NCI-H2196 (cell line): ENCODE measurements around the gene PRDM10.
"Not testable (repeated sequence)": the region's sequence is repeated elsewhere in the genome, so short reads cannot be mapped to it uniquely, and the experiment has no call there.

Experiments
- DNase-seq: peaks from one replicate; lab custom pipeline; 2025; ENCODE audit not compliant: unreplicated experiment; lab: John Stamatoyannopoulos, UW

PRDM10 gene

GRCh38 chr11:130002352-130002845 lies at the start of gene PRDM10:
TSS of gene PRDM10 (minus strand) at chr11:130002835. CDS start at chr11:129960964, 41,871 bp downstream.
- DNase-seq: peak; percentile 89

GRCh38 chr11:130051082-130051481 lies 48.4 kb upstream of the PRDM10 start:
- DNase-seq: no peak

GRCh38 chr11:130050257-130050656 lies 47.6 kb upstream of the PRDM10 start:
- peak; percentile 38 for DNase-seq

- DNase-seq: no peak
These were observed 46.7 kb upstream of the PRDM10 start for GRCh38 chr11:130049328-130049771.

- DNase-seq: no peak
These were observed 44.5 kb upstream of the PRDM10 start for GRCh38 chr11:130047141-130047540.

GRCh38 chr11:130043575-130043974 lies 40.9 kb upstream of the PRDM10 start:
- no peak for DNase-seq

GRCh38 chr11:130042093-130042591 lies 39.5 kb upstream of the PRDM10 start:
- peak; percentile 45 for DNase-seq

- DNase-seq: no peak
These were observed 37.8 kb upstream of the PRDM10 start for GRCh38 chr11:130040281-130040940.

- DNase-seq: no peak
These were observed 35.4 kb upstream of the PRDM10 start for GRCh38 chr11:130037881-130038585.

- DNase-seq: no peak
These were observed 34.4 kb upstream of the PRDM10 start for GRCh38 chr11:130037058-130037457.

GRCh38 chr11:130034236-130034635 lies 31.6 kb upstream of the PRDM10 start:
- no peak for DNase-seq

- DNase-seq: no peak
These were observed 30.3 kb upstream of the PRDM10 start for GRCh38 chr11:130032931-130033330.

GRCh38 chr11:130031945-130032344 lies 29.3 kb upstream of the PRDM10 start:
- DNase-seq: no peak

- DNase-seq: no peak
These were observed 28.4 kb upstream of the PRDM10 start for GRCh38 chr11:130031056-130031455.

GRCh38 chr11:130029137-130029536 lies 26.5 kb upstream of the PRDM10 start:
- no peak for DNase-seq

GRCh38 chr11:130025371-130025770 lies 22.7 kb upstream of the PRDM10 start:
- DNase-seq: no peak

GRCh38 chr11:130024361-130024760 lies 21.7 kb upstream of the PRDM10 start:
- no peak for DNase-seq

- no peak for DNase-seq
These were observed 20.6 kb upstream of the PRDM10 start for GRCh38 chr11:130023204-130023603.

- no peak for DNase-seq
These were observed 20.2 kb upstream of the PRDM10 start for GRCh38 chr11:130022799-130023198.

- DNase-seq: not testable (repeated sequence)
These were observed 19.0 kb upstream of the PRDM10 start for GRCh38 chr11:130021606-130022005.

- no peak for DNase-seq
These were observed 17.7 kb upstream of the PRDM10 start for GRCh38 chr11:130020323-130020722.

- DNase-seq: not testable (repeated sequence)
These were observed 13.2 kb upstream of the PRDM10 start for GRCh38 chr11:130015846-130016245.
